H9 (cell line): ENCODE measurements around the gene CERS6. TPM values are rescaled to one million over a fixed set of nuclear protein-coding genes. Genes with fewer than 3 reads are reported as not detected.

ENCODE experiments used
- DNase-seq: peaks from one replicate; pipeline ENCODE4 v3.0.0-alpha.2; 2017
- H2AFZ ChIP-seq: one replicate; pipeline ENCODE4 v1.6.1; 2013; ENCODE audit warnings: mild to moderate bottlenecking, low read length, control low read depth, moderate library complexity
- H2AK5ac ChIP-seq: 2 replicates; pipeline ENCODE4 v1.6.1; 2013; ENCODE audit warnings: low read length, control low read depth, mixed read lengths; ENCODE audit not compliant: insufficient read length
- H2BK120ac ChIP-seq: one replicate; pipeline ENCODE4 v1.6.1; 2013; ENCODE audit warnings: low read depth, mild to moderate bottlenecking, low read length, control low read depth, inconsistent platforms; ENCODE audit not compliant: poor library complexity, severe bottlenecking
- H2BK12ac ChIP-seq: 2 replicates; pipeline ENCODE4 v1.6.1; 2013; ENCODE audit warnings: low read length, control low read depth, mixed read lengths, low read depth; ENCODE audit not compliant: insufficient read length
- H2BK15ac ChIP-seq: 2 replicates; pipeline ENCODE4 v1.6.1; 2013; ENCODE audit warnings: low read depth, low read length, control low read depth
- H2BK20ac ChIP-seq: one replicate; pipeline ENCODE4 v1.6.1; 2013; ENCODE audit warnings: low read depth, mild to moderate bottlenecking, low read length, control low read depth, inconsistent platforms; ENCODE audit not compliant: poor library complexity, severe bottlenecking
- H2BK5ac ChIP-seq: 2 replicates; pipeline ENCODE4 v1.6.1; 2013; ENCODE audit warnings: low read length, control low read depth, mixed read lengths; ENCODE audit not compliant: insufficient read length
- H3K14ac ChIP-seq: 2 replicates; pipeline ENCODE4 v1.6.1; 2013; ENCODE audit warnings: low read length, control low read depth; ENCODE audit not compliant: insufficient read depth
- H3K18ac ChIP-seq: 2 replicates; pipeline ENCODE4 v1.6.1; 2013; ENCODE audit warnings: low read depth, mild to moderate bottlenecking, mixed read lengths, low read length, control low read depth; ENCODE audit not compliant: insufficient read length
- H3K23ac ChIP-seq: 2 replicates; pipeline ENCODE4 v1.6.1; 2013; ENCODE audit warnings: low read length, control low read depth, mixed read lengths, low read depth; ENCODE audit not compliant: insufficient read length
- H3K23me2 ChIP-seq: 2 replicates; pipeline ENCODE4 v1.6.1; 2013; ENCODE audit warnings: low read depth, mild to moderate bottlenecking, mixed read lengths, low read length, control low read depth; ENCODE audit not compliant: insufficient read length, poor library complexity, severe bottlenecking
- H3K27ac ChIP-seq: 2 replicates; pipeline ENCODE4 v1.5.1; 2013; ENCODE audit warnings: low read length, control low read depth, mixed read lengths, low read depth; ENCODE audit not compliant: insufficient read length
- H3K27me3 ChIP-seq: 2 replicates; pipeline ENCODE4 v1.6.1; 2013; ENCODE audit warnings: low read length, control low read depth, inconsistent platforms; ENCODE audit not compliant: insufficient read depth
- H3K4ac ChIP-seq: 2 replicates; pipeline ENCODE4 v1.6.1; 2013; ENCODE audit warnings: low read depth, mild to moderate bottlenecking, control low read depth, inconsistent platforms, low read length, moderate library complexity
- H3K4me1 ChIP-seq: 2 replicates; pipeline ENCODE4 v1.6.1; 2013; ENCODE audit warnings: low read length, control low read depth, inconsistent platforms; ENCODE audit not compliant: insufficient read depth
- H3K4me2 ChIP-seq: 2 replicates; pipeline ENCODE4 v1.6.1; 2013; ENCODE audit warnings: low read length, control low read depth, mixed read lengths; ENCODE audit not compliant: insufficient read length, insufficient read depth
- H3K56ac ChIP-seq: 2 replicates; pipeline ENCODE4 v1.6.1; 2013; ENCODE audit warnings: low read depth, mild to moderate bottlenecking, mixed read lengths, low read length, control low read depth; ENCODE audit not compliant: insufficient read length
- H3K79me1 ChIP-seq: 2 replicates; pipeline ENCODE4 v1.6.1; 2013; ENCODE audit warnings: low read depth, mild to moderate bottlenecking, moderate library complexity, low read length, control low read depth, inconsistent platforms; ENCODE audit not compliant: insufficient read depth, poor library complexity, severe bottlenecking
- H3K79me2 ChIP-seq: 2 replicates; pipeline ENCODE4 v1.6.1; 2013; ENCODE audit warnings: low read length, control low read depth, inconsistent platforms; ENCODE audit not compliant: insufficient read depth
- H3K9ac ChIP-seq: 2 replicates; pipeline ENCODE4 v1.6.1; 2013; ENCODE audit warnings: low read length, control low read depth, mixed read lengths; ENCODE audit not compliant: insufficient read length; ENCODE audit errors: extremely low read depth
- H3K9me3 ChIP-seq: one replicate; pipeline ENCODE4 v1.6.1; 2013; ENCODE audit warnings: low read depth, low read length, inconsistent platforms; ENCODE audit not compliant: control insufficient read depth
- H3T11ph ChIP-seq: one replicate; pipeline ENCODE4 v1.6.1; 2013; ENCODE audit warnings: mild to moderate bottlenecking, low read length, control low read depth, inconsistent platforms
- H4K20me1 ChIP-seq: one replicate; pipeline ENCODE4 v1.6.1; 2013; ENCODE audit not compliant: control insufficient read depth, insufficient read length, insufficient read depth
- H4K5ac ChIP-seq: 2 replicates; pipeline ENCODE4 v1.6.1; 2013; ENCODE audit warnings: low read depth, mild to moderate bottlenecking, mixed read lengths, low read length, control low read depth; ENCODE audit not compliant: insufficient read length
- H4K8ac ChIP-seq: replicated peaks from 2 replicates; pipeline ENCODE4 v1.6.1; 2013; ENCODE audit warnings: low read length, control low read depth, mixed read lengths, low read depth; ENCODE audit not compliant: insufficient read length
- H4K91ac ChIP-seq: 2 replicates; pipeline ENCODE4 v1.6.1; 2013; ENCODE audit warnings: low read depth, mild to moderate bottlenecking, moderate library complexity, mixed read lengths, low read length, control low read depth; ENCODE audit not compliant: insufficient read length
- H3K27ac Mint-ChIP-seq, 3 experiments: 2 replicates in 2 of 3; 3 replicates in 1 of 3; pipeline ENCODE4 v1.8.0; 2020 to 2021; ENCODE audit warnings: mixed read lengths in 3 of 3, mild to moderate bottlenecking in 1 of 3, moderate library complexity in 1 of 3
- H3K27me3 Mint-ChIP-seq: 2 replicates; pipeline ENCODE4 v1.8.0; 2021; ENCODE audit warnings: low read depth, mild to moderate bottlenecking, moderate library complexity, mixed read lengths
- H3K36me3 Mint-ChIP-seq, 3 experiments: 2 replicates in 2 of 3; 3 replicates in 1 of 3; pipeline ENCODE4 v1.8.0; 2020 to 2021; ENCODE audit warnings: low read depth in 3 of 3, mixed read lengths in 3 of 3; ENCODE audit not compliant: insufficient read depth in 1 of 3
- H3K4me1 Mint-ChIP-seq, 2 experiments: 2 replicates each; pipeline ENCODE4 v1.8.0; 2020; ENCODE audit warnings: mixed read lengths in 2 of 2
- H3K4me3 Mint-ChIP-seq, 2 experiments: 2 replicates in 1 of 2; 3 replicates in 1 of 2; pipeline ENCODE4 v1.8.0; 2020 to 2021; ENCODE audit warnings: mild to moderate bottlenecking in 2 of 2, mixed read lengths in 2 of 2, moderate library complexity in 1 of 2
- H3K9me3 Mint-ChIP-seq, 2 experiments: 2 replicates in 1 of 2; 3 replicates in 1 of 2; pipeline ENCODE4 v1.8.0; 2020; ENCODE audit warnings: mild to moderate bottlenecking in 2 of 2, mixed read lengths in 2 of 2, moderate library complexity in 1 of 2
- CTCF ChIP-seq: fragments of 200-600 bp; sonication (generic); conservative IDR thresholded peaks from 3 replicates; pipeline ENCODE4 v1.8.0; 2021; ENCODE audit warnings: antibody characterized with exemption, mild to moderate bottlenecking
- WGBS: extraction: QIAGEN DNeasy Blood & Tissue Kit; methylation state at CpG from one replicate; pipeline ENCODE4 v1.1.7; 2013; ENCODE audit warnings: missing lambda C conversion rate, low lambda C conversion rate, mixed read lengths; ENCODE audit not compliant: insufficient read length; ENCODE audit errors: extremely low coverage; 5-methylcytosine and 5-hydroxymethylcytosine counted together
- total RNA-seq: library from RNA; stranded (reverse); gene quantifications from 2 replicates; pipeline ENCODE4 v1.2.1, GENCODE V29; 2021

Gene CERS6
- total RNA-seq, 1 experiment from 2014 or later: 17.7 TPM

GRCh38 chr2:168494190-168494711, 38.2 kb downstream of the CERS6 start:
- peak overlapping the region in 2 of 3 experiments; percentile 45 to 72; a peak in 3 of 7 replicates for H3K27ac Mint-ChIP-seq
- Histone ChIP-seq H3K9ac (no peak overlapping the region), H3K56ac (no peak overlapping the region), H3K14ac (no peak overlapping the region), H3K4ac (no peak overlapping the region), H2BK20ac (no peak overlapping the region), H2BK120ac (no peak overlapping the region), H4K8ac (no peak overlapping the region), H3K4me1 (peaks cover 5% of the 10 kb centered on the region; the same call in 1 of the 2 replicates), H3K79me2 (peaks cover 1% of the 10 kb centered on the region; the same call in 1 of the 2 replicates), H3K23ac (no peak overlapping the region), H3T11ph (no peak overlapping the region), H2BK15ac (no peak overlapping the region; the same call in 1 of the 2 replicates), H3K4me2 (no peak overlapping the region), H3K23me2 (no peaks in the 10 kb centered on the region), H3K18ac (no peak overlapping the region), H2BK5ac (no peak overlapping the region), H2AK5ac (no peak overlapping the region), H4K91ac (no peak overlapping the region), H3K9me3 (no peaks in the 10 kb centered on the region), H2AFZ (no peak overlapping the region), H3K27me3 (no peaks in the 10 kb centered on the region), H4K20me1 (no peaks in the 10 kb centered on the region), H2BK12ac (no peak overlapping the region), H3K27ac (no peak overlapping the region), H3K79me1 (peaks cover 2% of the 10 kb centered on the region), H4K5ac (no peak overlapping the region)
- WGBS: no CpG with 5 or more reads among the region's 7 CpGs
- peaks cover 0 to 16% (median 11%) of the 10 kb centered on the region in 3 experiments; a peak in 5 of 7 replicates for H3K36me3 Mint-ChIP-seq
- H3K9me3 Mint-ChIP-seq: peaks cover 0 to 4% of the 10 kb centered on the region in 2 experiments; a peak in 2 of 5 replicates
- TF ChIP-seq CTCF: peak; percentile 75
- peak; percentile 54 for DNase-seq
- peaks cover 43 to 51% of the 10 kb centered on the region in 2 experiments for H3K4me1 Mint-ChIP-seq
- no peaks in the 10 kb centered on the region for H3K27me3 Mint-ChIP-seq
- H3K4me3 Mint-ChIP-seq: no peak overlapping the region
